ENCODE measurements around the gene NISCH. TPM values are rescaled to one million over a fixed set of nuclear protein-coding genes. Genes with fewer than 3 reads are reported as not detected.

NISCH gene
- total and polyA plus RNA-seq, 2 donors (not counting 1 experiment from before 2014, with no cell fraction given) = 31.1 to 69.9 TPM

- Histone ChIP-seq H3K4me2 (ENCODE audit: extremely low read depth, insufficient read depth, low read length) (no peak overlapping the region), H3K36me3 (ENCODE audit: control insufficient read depth, insufficient read depth, low read length) (no peaks in the 10 kb centered on the region), H4K20me1 (ENCODE audit: control insufficient read depth, extremely low read depth, insufficient read depth, low read length) (no peaks in the 10 kb centered on the region), H3K79me2 (ENCODE audit: control insufficient read depth, insufficient read depth, low read length) (no peaks in the 10 kb centered on the region), H3K27ac (ENCODE audit: insufficient read depth, low read length) (no peak overlapping the region), H3K9me3 (ENCODE audit: control insufficient read depth, insufficient read depth, low read depth, low read length) (no peaks in the 10 kb centered on the region), H3K4me1 (ENCODE audit: control insufficient read depth, extremely low read depth, insufficient read depth, low read length) (peaks cover 2% of the 10 kb centered on the region), H3K4me3 (replicated peaks in 1 of 4; ENCODE audit: control extremely low read depth in 1 of 4, insufficient read depth in 1 of 4, low read depth in 3 of 4, low read length in 4 of 4) (no peak overlapping the region), H3K27me3 (ENCODE audit: control insufficient read depth, insufficient read depth, low read length) (no peaks in the 10 kb centered on the region), H2AFZ (ENCODE audit: low read length) (no peak overlapping the region), H3K9ac (ENCODE audit: insufficient read depth, low read length) (no peak overlapping the region)
- TF ChIP-seq CTCF (conservative IDR thresholded peaks at IDR 0.05 in 1 of 2, IDR thresholded peaks at IDR 0.05 in 1 of 2; ENCODE audit: low read depth in 1 of 2, low read length in 2 of 2) (no peak), EZH2 (IDR thresholded peaks at IDR 0.05; ENCODE audit: low read length, missing control alignments) (no peak)
- DNase-seq (ENCODE audit: low read depth in 2 of 2) = no peak
Measured at GRCh38 chr3:52502808-52503350, 47.5 kb downstream of the NISCH start.

GRCh38 chr3:52503788-52504424 is 48.5 kb downstream of the NISCH start:
- Histone ChIP-seq H2AFZ (ENCODE audit: low read length) (no peak overlapping the region), H3K9ac (ENCODE audit: insufficient read depth, low read length) (no peak overlapping the region), H3K27me3 (ENCODE audit: control insufficient read depth, insufficient read depth, low read length) (no peaks in the 10 kb centered on the region), H4K20me1 (ENCODE audit: control insufficient read depth, extremely low read depth, insufficient read depth, low read length) (no peaks in the 10 kb centered on the region), H3K4me1 (ENCODE audit: control insufficient read depth, extremely low read depth, insufficient read depth, low read length) (no peaks in the 10 kb centered on the region), H3K9me3 (ENCODE audit: control insufficient read depth, insufficient read depth, low read depth, low read length) (no peaks in the 10 kb centered on the region), H3K79me2 (ENCODE audit: control insufficient read depth, insufficient read depth, low read length) (no peaks in the 10 kb centered on the region), H3K36me3 (ENCODE audit: control insufficient read depth, insufficient read depth, low read length) (no peaks in the 10 kb centered on the region), H3K4me3 (replicated peaks in 1 of 4; ENCODE audit: control extremely low read depth in 1 of 4, insufficient read depth in 1 of 4, low read depth in 3 of 4, low read length in 4 of 4) (no peak overlapping the region), H3K4me2 (ENCODE audit: extremely low read depth, insufficient read depth, low read length) (no peak overlapping the region), H3K27ac (ENCODE audit: insufficient read depth, low read length) (no peak overlapping the region)
- TF ChIP-seq EZH2 (IDR thresholded peaks at IDR 0.05; ENCODE audit: low read length, missing control alignments) (no peak), CTCF (conservative IDR thresholded peaks at IDR 0.05 in 1 of 2, IDR thresholded peaks at IDR 0.05 in 1 of 2; ENCODE audit: low read depth in 1 of 2, low read length in 2 of 2) (no peak)
- DNase-seq (ENCODE audit: low read depth in 2 of 2) = no peak

- H3K27me3 ChIP-seq (ENCODE audit: control insufficient read depth, insufficient read depth, low read length) = no peaks in the 10 kb centered on the region
- TF ChIP-seq EZH2 (IDR thresholded peaks at IDR 0.05; ENCODE audit: low read length, missing control alignments) (no peak), CTCF (conservative IDR thresholded peaks at IDR 0.05 in 1 of 2, IDR thresholded peaks at IDR 0.05 in 1 of 2; ENCODE audit: low read depth in 1 of 2, low read length in 2 of 2) (no peak)
- no peaks in the 10 kb centered on the region for H3K36me3 ChIP-seq (ENCODE audit: control insufficient read depth, insufficient read depth, low read length)
Measured at GRCh38 chr3:52504977-52505376, 49.6 kb downstream of the NISCH start.

More at GRCh38 chr3:52504977-52505376, 49.6 kb downstream of the NISCH start:
- Histone ChIP-seq H2AFZ (ENCODE audit: low read length) (no peak overlapping the region), H3K9me3 (ENCODE audit: control insufficient read depth, insufficient read depth, low read depth, low read length) (no peaks in the 10 kb centered on the region), H3K9ac (ENCODE audit: insufficient read depth, low read length) (no peak overlapping the region), H3K4me1 (ENCODE audit: control insufficient read depth, extremely low read depth, insufficient read depth, low read length) (no peaks in the 10 kb centered on the region), H3K79me2 (ENCODE audit: control insufficient read depth, insufficient read depth, low read length) (no peaks in the 10 kb centered on the region), H3K27ac (ENCODE audit: insufficient read depth, low read length) (no peak overlapping the region), H3K4me3 (replicated peaks in 1 of 4; ENCODE audit: control extremely low read depth in 1 of 4, insufficient read depth in 1 of 4, low read depth in 3 of 4, low read length in 4 of 4) (no peak overlapping the region), H3K4me2 (ENCODE audit: extremely low read depth, insufficient read depth, low read length) (no peak overlapping the region), H4K20me1 (ENCODE audit: control insufficient read depth, extremely low read depth, insufficient read depth, low read length) (no peaks in the 10 kb centered on the region)
- DNase-seq (ENCODE audit: low read depth in 2 of 2) = no peak
